WI38 (cell line): ENCODE results near the gene LRBA.
A peak's percentile ranks its signal among the peaks of the same experiment; 100 is the strongest.
"Not testable (repeated sequence)": the region's sequence is repeated elsewhere in the genome, so short reads cannot be mapped to it uniquely, and the experiment has no call there.

Experiments used
- H3K4me3 ChIP-seq: 2 replicates; pipeline ENCODE4 v1.5.1; 2011; ENCODE audit warnings: low read depth, mild to moderate bottlenecking, control low read depth, low read length
- TF ChIP-seq, protein P1 (sequence below): IDR thresholded peaks from 2 replicates; pipeline ENCODE4 v1.5.1; 2012; ENCODE audit warnings: low read depth, mild to moderate bottlenecking, control low read depth, low read length

Gene LRBA

DNA sequence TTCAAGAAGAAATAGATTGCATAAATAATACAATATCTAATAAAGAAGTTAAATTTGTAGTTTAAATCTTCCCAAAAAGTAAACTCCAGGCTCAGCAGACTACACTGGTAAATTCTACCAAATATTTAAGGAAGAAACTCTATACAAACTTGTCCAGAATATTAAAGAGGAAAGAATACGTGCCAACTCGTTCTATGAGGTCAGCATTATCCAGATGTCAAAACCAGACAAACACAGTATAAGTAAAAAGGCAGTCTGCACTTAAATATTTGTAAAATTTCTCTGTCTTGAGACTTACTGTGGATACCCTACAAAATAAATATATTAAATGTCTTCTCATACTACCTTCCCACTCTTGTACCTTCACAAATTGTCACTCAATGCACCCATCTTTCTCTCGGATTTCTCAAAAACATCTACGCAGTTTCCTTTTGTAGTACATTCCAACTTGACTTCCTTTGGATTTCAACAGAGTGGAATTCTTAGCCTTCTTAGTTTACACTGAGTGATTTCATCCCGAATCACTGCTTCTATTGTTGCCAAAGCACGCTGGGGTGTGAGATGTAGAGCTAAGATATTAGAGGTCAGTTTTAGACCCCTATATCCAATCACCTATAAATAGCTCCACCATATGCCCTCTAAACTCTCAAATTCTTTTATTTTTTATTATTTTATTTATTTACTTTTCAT, 504.8 kb downstream of the LRBA start:
- TF ChIP-seq, protein P1, sequence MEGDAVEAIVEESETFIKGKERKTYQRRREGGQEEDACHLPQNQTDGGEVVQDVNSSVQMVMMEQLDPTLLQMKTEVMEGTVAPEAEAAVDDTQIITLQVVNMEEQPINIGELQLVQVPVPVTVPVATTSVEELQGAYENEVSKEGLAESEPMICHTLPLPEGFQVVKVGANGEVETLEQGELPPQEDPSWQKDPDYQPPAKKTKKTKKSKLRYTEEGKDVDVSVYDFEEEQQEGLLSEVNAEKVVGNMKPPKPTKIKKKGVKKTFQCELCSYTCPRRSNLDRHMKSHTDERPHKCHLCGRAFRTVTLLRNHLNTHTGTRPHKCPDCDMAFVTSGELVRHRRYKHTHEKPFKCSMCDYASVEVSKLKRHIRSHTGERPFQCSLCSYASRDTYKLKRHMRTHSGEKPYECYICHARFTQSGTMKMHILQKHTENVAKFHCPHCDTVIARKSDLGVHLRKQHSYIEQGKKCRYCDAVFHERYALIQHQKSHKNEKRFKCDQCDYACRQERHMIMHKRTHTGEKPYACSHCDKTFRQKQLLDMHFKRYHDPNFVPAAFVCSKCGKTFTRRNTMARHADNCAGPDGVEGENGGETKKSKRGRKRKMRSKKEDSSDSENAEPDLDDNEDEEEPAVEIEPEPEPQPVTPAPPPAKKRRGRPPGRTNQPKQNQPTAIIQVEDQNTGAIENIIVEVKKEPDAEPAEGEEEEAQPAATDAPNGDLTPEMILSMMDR, result no peak
- H3K4me3 ChIP-seq, result peak overlapping the region; percentile 49

DNA sequence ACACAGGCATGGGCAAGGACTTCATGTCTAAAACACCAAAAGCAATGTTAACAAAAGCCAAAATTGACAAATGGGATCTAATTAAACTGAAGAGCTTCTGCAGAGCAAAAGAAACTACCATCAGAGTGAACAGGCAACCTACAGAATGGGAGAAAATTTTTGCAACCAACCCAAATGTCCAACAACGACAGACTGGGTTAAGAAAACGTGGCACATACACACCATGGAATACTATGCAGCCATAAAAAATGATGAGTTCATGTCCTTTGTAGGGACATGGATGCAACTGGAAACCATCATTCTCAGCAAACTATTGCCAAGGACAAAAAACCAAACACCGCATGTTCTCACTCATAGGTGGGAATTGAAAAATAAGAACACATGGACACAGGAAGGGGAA, 507.4 kb downstream of the LRBA start:
- H3K4me3 ChIP-seq, result not testable (repeated sequence)

DNA sequence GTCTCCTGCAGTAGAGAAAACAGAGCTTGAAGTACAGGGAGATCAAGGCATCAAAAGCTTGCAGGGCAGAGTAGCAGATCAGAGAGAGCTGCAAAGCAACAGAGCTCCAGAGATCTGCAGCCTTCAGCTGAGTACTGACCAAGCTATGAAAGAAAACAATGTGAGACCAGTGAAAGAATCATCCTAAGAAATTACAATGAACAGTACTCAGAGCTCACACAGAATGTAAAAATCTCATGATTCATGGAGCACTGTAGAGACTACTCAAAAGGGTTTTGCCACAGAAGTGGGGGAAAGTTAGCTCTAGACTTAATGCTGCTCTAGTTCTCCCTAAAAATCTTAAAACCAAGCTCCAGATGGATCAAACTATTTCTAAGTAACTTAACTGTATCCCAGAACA, 513.1 kb downstream of the LRBA start:
- TF ChIP-seq, protein P1, result no peak
- H3K4me3 ChIP-seq, result no peak overlapping the region

DNA sequence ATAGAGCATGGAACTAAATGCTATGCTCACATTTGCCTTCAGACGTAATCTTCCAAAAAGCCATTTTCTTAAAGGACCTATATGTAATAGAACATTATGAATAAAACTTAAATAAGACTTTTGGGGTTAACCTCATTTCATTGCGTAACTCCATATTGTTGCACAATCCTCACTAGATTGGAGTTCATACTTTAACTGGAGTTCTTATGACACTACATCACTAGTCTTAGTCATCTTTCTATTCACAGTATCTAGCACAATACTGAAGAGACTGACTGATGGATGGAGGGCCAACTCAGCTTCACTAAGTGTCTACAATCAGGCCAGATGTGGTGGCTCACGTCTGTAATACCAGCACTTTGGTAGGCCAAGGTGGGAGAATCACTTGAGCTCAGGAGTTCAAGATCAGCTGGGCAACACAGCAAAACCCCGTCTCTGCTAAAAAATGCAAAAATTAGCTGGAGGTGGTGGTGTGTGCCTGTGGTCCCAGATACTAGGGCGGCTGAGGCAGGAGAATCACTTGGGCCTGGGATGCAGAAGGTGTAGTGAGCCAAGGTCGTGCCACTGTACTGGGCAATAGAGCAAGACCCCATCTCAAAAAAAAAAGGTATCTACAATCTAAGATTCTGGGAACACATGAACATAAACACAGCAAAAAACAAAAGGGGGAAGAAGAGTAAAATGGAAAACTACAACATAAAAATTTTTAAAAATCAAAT, 513.9 kb downstream of the LRBA start:
- H3K4me3 ChIP-seq, result no peak overlapping the region
- TF ChIP-seq, protein P1, result no peak

DNA sequence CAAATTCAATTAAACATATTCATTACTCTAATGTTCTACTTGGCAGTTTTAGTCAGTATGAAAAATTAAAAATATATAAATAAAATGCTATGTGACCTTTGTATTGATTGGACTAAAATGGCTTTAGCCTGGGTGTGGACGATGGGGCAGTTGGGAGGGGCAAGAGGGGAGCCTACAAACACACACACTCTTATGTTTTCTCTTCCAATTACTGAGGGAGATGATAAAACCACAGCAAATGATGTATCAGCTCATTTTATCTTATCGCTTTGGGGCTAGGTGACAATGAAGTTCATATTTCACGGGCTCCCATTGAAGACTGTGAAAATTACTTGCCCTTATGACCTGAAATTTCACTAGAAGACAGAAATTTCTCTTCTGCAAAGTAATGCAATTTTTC, 517.5 kb downstream of the LRBA start:
- no peak overlapping the region for H3K4me3 ChIP-seq
- TF ChIP-seq, protein P1, result no peak

DNA sequence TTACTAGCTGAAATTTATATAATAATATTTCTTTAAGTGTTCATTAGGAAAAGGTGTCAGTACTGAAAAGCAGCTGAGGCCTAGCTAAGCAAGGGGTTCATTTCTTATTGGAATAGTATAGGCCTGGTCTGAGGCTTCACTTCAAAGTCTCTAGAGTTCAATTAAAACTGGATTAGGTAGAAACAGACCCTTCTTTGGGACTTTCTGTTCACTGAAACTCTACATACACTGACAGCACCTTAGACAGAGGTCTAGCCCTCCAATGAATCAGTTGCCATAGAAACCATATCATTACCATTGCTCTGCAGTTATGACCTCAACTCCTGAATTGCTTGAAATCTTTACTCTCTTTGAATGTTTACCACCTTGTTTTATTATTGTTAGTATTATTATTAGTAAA, 519.5 kb downstream of the LRBA start:
- TF ChIP-seq, protein P1, result no peak

DNA sequence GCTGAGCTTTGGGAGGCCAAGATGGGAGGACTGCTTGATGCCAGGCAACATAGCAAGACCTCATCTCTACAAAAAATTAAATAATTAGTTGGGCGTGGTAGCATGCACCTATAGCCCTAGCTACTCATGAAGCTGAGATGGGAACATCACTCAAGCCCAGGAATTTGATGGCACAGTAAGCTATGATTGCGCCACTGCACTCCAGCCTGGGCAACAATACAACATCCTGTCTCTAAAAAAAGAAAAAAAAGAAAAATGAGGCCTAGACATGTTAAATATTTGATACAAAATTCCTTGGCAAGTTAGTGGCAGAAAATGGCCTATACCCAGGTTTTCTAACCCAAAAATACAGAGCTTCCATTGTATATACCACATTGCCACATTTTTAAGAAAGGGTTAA, 521.2 kb downstream of the LRBA start:
- TF ChIP-seq, protein P1, result no peak
- no peak overlapping the region for H3K4me3 ChIP-seq

More for the DNA sequence above, 519.5 kb downstream of the LRBA start:
- no peak overlapping the region for H3K4me3 ChIP-seq
